Breast epithelium (tissue), 3 donors: ENCODE data around the gene SMIM27.

Source experiments
- CTCF ChIP-seq, 3 donors: fragments of 450-650 bp; IDR thresholded peaks; one replicate each; pipeline ENCODE4 v1.5.1; 2016 to 2017; ENCODE audit warnings: antibody characterized with exemption in 3 of 3, mild to moderate bottlenecking in 3 of 3, moderate library complexity in 3 of 3
- POLR2A ChIP-seq: fragments of 450-650 bp; IDR thresholded peaks from one replicate; pipeline ENCODE4 v1.6.1; 2016; ENCODE audit warnings: antibody characterized with exemption, mild to moderate bottlenecking, moderate library complexity
- POLR2AphosphoS5 ChIP-seq, 3 donors: sonication (generic); formaldehyde crosslinking; IDR thresholded peaks; one replicate each; pipeline ENCODE4 v1.6.1; 2017; ENCODE audit warnings: antibody characterized with exemption in 3 of 3

- TF ChIP-seq CTCF (IDR thresholded peaks at IDR 0.05) (no peak), POLR2AphosphoS5 (IDR thresholded peaks at IDR 0.05) (peak; percentile 13 to 64 (median 58)), POLR2A (peak; percentile 35)
Measured at GRCh38 chr9:32550562-32551275, 1.4 kb upstream of the SMIM27 start.
